Muscle of arm (tissue), 12 donors: ENCODE results near the gene ENPP5. TPM values are rescaled to one million over a fixed set of nuclear protein-coding genes. Genes with fewer than 3 reads are reported as not detected.

Experiments
- polyA plus RNA-seq, 12 donors: library from polyadenylated mRNA; unstranded; fragments of 120-200 nt; gene quantifications; one replicate each; pipeline ENCODE4 v1.2.1, GENCODE V29; 2013; ENCODE audit not compliant: insufficient read length in 12 of 12

The ENPP5 gene
- polyA plus RNA-seq, 12 donors: 3.5 to 5.7 (median 4.7) TPM; not detected in 1

Other genes with a start within 250 kb of the ENPP5 start
- 10 to 100 TPM in 11 of 12 donors, not detected in 1; 13.1 to 26.5 (median 20.9) TPM for gene CLIC5, start 155.1 kb downstream of the ENPP5 start, polyA plus RNA-seq
- 10 to 100 TPM in 11 of 12 donors, not detected in 1; 13.7 to 58.4 (median 41.3) TPM for gene ENPP4, start 41.0 kb downstream of the ENPP5 start, polyA plus RNA-seq